ENCODE data around the gene RPTOR. TPM values are rescaled to one million over a fixed set of nuclear protein-coding genes. Genes with fewer than 3 reads are reported as not detected.

The RPTOR gene
- polyA plus RNA-seq, 1 donor (not counting 4 experiments of a cell fraction or from before 2014, with no cell fraction given): 4.0 TPM

GRCh38 chr17:80738020-80738808 is 193.6 kb downstream of the RPTOR start:
- dilution Hi-C loops (cut with MboI; ENCODE audit: extremely low pct_ligation_motif_present, low sequenced_read_pairs): no loop called here
- DNase-seq (ENCODE audit: low read depth, low spot score) (no peak), FAIRE-seq (no peak)
- H3K9me3 ChIP-seq (ENCODE audit: control insufficient read depth, low read depth, low read length): no peaks in the 10 kb centered on the region
- H3K27ac ChIP-seq (ENCODE audit: control insufficient read depth, insufficient read depth, low read length): no peak overlapping the region
- no peak overlapping the region for H2AFZ ChIP-seq (ENCODE audit: control insufficient read depth, low read length)
- no peak overlapping the region for H3K4me3 ChIP-seq (ENCODE audit: control insufficient read depth in 2 of 3, extremely low read depth in 1 of 3, insufficient read depth in 2 of 3, low read depth in 1 of 3, low read length in 3 of 3)
- H3K79me2 ChIP-seq (ENCODE audit: control insufficient read depth, insufficient read depth, low read length): no peaks in the 10 kb centered on the region
- TF ChIP-seq, protein P1, sequence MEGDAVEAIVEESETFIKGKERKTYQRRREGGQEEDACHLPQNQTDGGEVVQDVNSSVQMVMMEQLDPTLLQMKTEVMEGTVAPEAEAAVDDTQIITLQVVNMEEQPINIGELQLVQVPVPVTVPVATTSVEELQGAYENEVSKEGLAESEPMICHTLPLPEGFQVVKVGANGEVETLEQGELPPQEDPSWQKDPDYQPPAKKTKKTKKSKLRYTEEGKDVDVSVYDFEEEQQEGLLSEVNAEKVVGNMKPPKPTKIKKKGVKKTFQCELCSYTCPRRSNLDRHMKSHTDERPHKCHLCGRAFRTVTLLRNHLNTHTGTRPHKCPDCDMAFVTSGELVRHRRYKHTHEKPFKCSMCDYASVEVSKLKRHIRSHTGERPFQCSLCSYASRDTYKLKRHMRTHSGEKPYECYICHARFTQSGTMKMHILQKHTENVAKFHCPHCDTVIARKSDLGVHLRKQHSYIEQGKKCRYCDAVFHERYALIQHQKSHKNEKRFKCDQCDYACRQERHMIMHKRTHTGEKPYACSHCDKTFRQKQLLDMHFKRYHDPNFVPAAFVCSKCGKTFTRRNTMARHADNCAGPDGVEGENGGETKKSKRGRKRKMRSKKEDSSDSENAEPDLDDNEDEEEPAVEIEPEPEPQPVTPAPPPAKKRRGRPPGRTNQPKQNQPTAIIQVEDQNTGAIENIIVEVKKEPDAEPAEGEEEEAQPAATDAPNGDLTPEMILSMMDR (optimal IDR thresholded peaks at IDR 0.05 in 1 of 3, IDR thresholded peaks at IDR 0.05 in 1 of 3, conservative IDR thresholded peaks at IDR 0.05 in 1 of 3; ENCODE audit: extremely low read depth in 1 of 3, insufficient read depth in 2 of 3, low read length in 3 of 3): no peak
- no peak for TF ChIP-seq EZH2 (IDR thresholded peaks at IDR 0.05; ENCODE audit: low read length)
- H3K9me1 ChIP-seq (ENCODE audit: control insufficient read depth, extremely low read depth, insufficient read depth, low read length): no peaks in the 10 kb centered on the region
- H3K36me3 ChIP-seq (ENCODE audit: control insufficient read depth in 2 of 2, extremely low read depth in 1 of 2, insufficient read depth in 2 of 2, low read length in 2 of 2): peaks cover 0 to 2% of the 10 kb centered on the region in 2 experiments
- no peaks in the 10 kb centered on the region for H4K20me1 ChIP-seq (ENCODE audit: control insufficient read depth, extremely low read depth, insufficient read depth, low read length)
- H3K4me1 ChIP-seq (ENCODE audit: control insufficient read depth, extremely low read depth, insufficient read depth, low read length): no peaks in the 10 kb centered on the region
- H3K9ac ChIP-seq (ENCODE audit: control insufficient read depth, extremely low read depth, insufficient read depth, low read length): no peak overlapping the region
- H3K4me2 ChIP-seq (ENCODE audit: control insufficient read depth, extremely low read depth, insufficient read depth, low read depth, low read length): no peak overlapping the region
- H3K27me3 ChIP-seq (ENCODE audit: control insufficient read depth, extremely low read depth, insufficient read depth, low read length): no peaks in the 10 kb centered on the region

- no peak overlapping the region for H3K4me2 ChIP-seq (ENCODE audit: control insufficient read depth, extremely low read depth, insufficient read depth, low read depth, low read length)
- no peak overlapping the region for H2AFZ ChIP-seq (ENCODE audit: control insufficient read depth, low read length)
- H3K36me3 ChIP-seq (ENCODE audit: control insufficient read depth in 2 of 2, extremely low read depth in 1 of 2, insufficient read depth in 2 of 2, low read length in 2 of 2): peaks cover 0 to 2% of the 10 kb centered on the region in 2 experiments
- FAIRE-seq (no peak), DNase-seq (ENCODE audit: low read depth, low spot score) (no peak)
- dilution Hi-C loops (cut with MboI; ENCODE audit: extremely low pct_ligation_motif_present, low sequenced_read_pairs): no loop called here
- no peak overlapping the region for H3K4me3 ChIP-seq (ENCODE audit: control insufficient read depth in 2 of 3, extremely low read depth in 1 of 3, insufficient read depth in 2 of 3, low read depth in 1 of 3, low read length in 3 of 3)
- H3K9me3 ChIP-seq (ENCODE audit: control insufficient read depth, low read depth, low read length): no peaks in the 10 kb centered on the region
- no peaks in the 10 kb centered on the region for H3K9me1 ChIP-seq (ENCODE audit: control insufficient read depth, extremely low read depth, insufficient read depth, low read length)
- H3K27me3 ChIP-seq (ENCODE audit: control insufficient read depth, extremely low read depth, insufficient read depth, low read length): no peaks in the 10 kb centered on the region
- no peaks in the 10 kb centered on the region for H3K4me1 ChIP-seq (ENCODE audit: control insufficient read depth, extremely low read depth, insufficient read depth, low read length)
- H4K20me1 ChIP-seq (ENCODE audit: control insufficient read depth, extremely low read depth, insufficient read depth, low read length): no peaks in the 10 kb centered on the region
- TF ChIP-seq, protein P1 (optimal IDR thresholded peaks at IDR 0.05 in 1 of 3, IDR thresholded peaks at IDR 0.05 in 1 of 3, conservative IDR thresholded peaks at IDR 0.05 in 1 of 3; ENCODE audit: extremely low read depth in 1 of 3, insufficient read depth in 2 of 3, low read length in 3 of 3): no peak
- no peak for TF ChIP-seq EZH2 (IDR thresholded peaks at IDR 0.05; ENCODE audit: low read length)
- no peak overlapping the region for H3K27ac ChIP-seq (ENCODE audit: control insufficient read depth, insufficient read depth, low read length)
- H3K9ac ChIP-seq (ENCODE audit: control insufficient read depth, extremely low read depth, insufficient read depth, low read length): no peak overlapping the region
- H3K79me2 ChIP-seq (ENCODE audit: control insufficient read depth, insufficient read depth, low read length): no peaks in the 10 kb centered on the region
Measured at GRCh38 chr17:80738987-80739730, 194.5 kb downstream of the RPTOR start.

All from keratinocyte (primary cell).